Measurements from ENCODE around the gene GRK5.
"Not testable (repeated sequence)": the region's sequence is repeated elsewhere in the genome, so short reads cannot be mapped to it uniquely, and the experiment has no call there.

The GRK5 gene

GRCh38 chr10:119459681-119460340, 252.4 kb downstream of the GRK5 start:
- DNase-seq (ENCODE audit: low read depth in 2 of 2), result no peak

DNA sequence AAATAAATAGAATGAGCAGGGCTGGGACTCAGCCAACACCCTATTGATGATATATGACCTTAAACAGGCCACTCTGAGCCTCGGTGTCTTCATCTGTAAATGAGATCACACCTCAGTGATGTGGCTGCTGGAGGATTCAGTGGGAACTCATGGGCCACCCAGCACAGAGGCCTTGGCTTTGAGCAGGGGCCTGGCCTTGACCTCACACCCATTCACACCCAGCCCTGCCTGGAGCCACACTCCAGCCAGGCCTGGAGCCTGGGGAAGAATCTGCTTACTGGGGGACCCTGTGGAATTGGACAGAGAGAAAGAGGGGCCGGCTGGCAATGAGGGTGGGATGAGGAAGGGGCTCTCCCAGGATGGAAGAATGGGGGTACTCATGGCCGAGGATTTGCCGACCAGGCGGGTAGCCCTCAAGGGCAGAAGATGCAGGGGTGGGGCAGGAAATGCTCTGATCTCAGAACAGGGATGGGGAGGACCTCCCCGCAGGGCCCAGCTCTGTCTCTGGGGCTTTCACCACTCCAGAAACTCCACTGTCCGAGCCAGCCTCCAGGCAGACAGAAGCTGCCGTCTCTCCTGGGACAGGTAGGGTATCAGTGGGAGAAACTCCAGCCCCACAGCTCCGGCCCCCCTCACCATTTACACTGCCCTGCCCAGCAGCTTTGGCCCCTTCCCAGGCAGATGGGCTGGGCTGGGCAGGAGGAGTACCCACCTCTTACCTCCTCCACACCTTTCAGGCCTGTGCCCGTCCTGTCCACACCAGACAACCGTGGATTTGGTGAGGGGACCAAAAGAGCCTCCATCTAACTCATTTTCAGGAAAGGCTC, 253.2 kb downstream of the GRK5 start:
- no peak for DNase-seq (ENCODE audit: low read depth in 2 of 2)

- DNase-seq (ENCODE audit: low read depth in 2 of 2), result no peak
Measured at GRCh38 chr10:119461380-119461779, 254.0 kb downstream of the GRK5 start.

GRCh38 chr10:119461923-119462322, 254.6 kb downstream of the GRK5 start:
- DNase-seq (ENCODE audit: low read depth in 2 of 2), result no peak

GRCh38 chr10:119462773-119463172, 255.4 kb downstream of the GRK5 start:
- DNase-seq (ENCODE audit: low read depth in 2 of 2), result no peak

- DNase-seq (ENCODE audit: low read depth in 2 of 2), result not testable (repeated sequence)
Measured at GRCh38 chr10:119463195-119463594, 255.8 kb downstream of the GRK5 start.

- DNase-seq (ENCODE audit: low read depth in 2 of 2), result no peak
Measured at GRCh38 chr10:119465085-119465484, 257.7 kb downstream of the GRK5 start.

- no peak for DNase-seq (ENCODE audit: low read depth in 2 of 2)
Measured at GRCh38 chr10:119466076-119466475, 258.7 kb downstream of the GRK5 start.

DNA sequence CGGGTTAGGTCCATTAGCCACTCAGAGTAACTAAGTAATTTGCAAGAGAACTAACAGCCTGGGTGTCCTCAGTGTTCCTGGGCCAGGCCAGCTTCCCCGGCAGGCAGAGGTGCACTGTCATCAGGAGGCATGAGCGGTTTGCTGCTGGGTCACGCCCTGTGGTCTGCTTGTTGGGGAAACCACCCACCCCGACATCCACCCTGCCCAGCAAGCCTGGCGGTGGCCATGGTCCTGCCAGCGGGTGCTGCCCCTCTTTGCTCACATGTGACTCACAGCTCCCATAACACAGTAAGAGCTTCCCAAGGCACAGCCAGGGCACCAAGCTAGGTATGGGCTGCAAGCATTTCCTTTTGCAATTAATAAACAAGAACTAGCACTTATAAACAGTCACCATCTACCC, 259.3 kb downstream of the GRK5 start:
- no peak for DNase-seq (ENCODE audit: low read depth in 2 of 2)

- no peak for DNase-seq (ENCODE audit: low read depth in 2 of 2)
Measured at GRCh38 chr10:119468542-119469324, 261.4 kb downstream of the GRK5 start.

DNA sequence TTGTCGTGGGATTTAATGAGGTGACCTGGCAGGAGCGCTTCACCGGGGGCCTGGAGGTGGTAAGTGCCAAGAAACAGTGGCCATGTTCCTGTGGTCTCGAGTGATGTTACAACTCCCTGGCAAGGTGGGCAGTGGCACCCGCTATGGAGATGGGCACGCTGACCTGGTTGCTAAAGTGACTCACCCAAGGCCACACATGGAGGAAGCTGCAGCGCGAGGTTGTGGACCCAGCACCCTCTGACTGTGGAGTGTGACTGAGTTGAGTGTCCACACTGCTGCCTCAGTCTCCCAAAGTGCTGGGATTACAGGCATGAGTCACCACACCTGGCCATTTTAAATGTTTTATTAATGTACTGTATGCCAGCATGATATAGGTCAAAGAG, 261.9 kb downstream of the GRK5 start:
- no peak for DNase-seq (ENCODE audit: low read depth in 2 of 2)

DNA sequence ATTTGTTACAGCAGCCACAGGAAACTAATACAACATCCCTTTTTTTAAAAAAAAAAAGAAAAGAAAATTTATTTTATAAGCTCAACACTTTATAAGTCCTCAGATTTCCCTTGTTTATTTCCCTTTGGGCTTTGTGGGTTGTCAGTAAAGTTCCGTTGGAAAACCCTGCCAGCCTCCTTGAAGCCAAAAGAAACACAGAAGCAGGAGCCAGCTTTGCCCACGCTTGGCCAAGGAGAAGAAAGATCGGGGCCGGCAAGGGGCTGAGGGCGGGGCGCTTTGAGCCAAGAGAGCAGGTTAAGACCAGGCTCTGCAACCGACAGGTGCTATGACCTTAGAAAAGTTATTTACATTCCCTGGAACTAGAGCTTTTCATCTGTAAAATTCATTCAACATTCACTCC, 262.5 kb downstream of the GRK5 start:
- DNase-seq (ENCODE audit: low read depth in 2 of 2), result no peak

- DNase-seq (ENCODE audit: low read depth in 2 of 2), result no peak
Measured at GRCh38 chr10:119470920-119471702, 263.7 kb downstream of the GRK5 start.

GRCh38 chr10:119473771-119474170, 266.4 kb downstream of the GRK5 start:
- no peak for DNase-seq (ENCODE audit: low read depth in 2 of 2)

- no peak for DNase-seq (ENCODE audit: low read depth in 2 of 2)
Measured at GRCh38 chr10:119474606-119475005, 267.2 kb downstream of the GRK5 start.

DNA sequence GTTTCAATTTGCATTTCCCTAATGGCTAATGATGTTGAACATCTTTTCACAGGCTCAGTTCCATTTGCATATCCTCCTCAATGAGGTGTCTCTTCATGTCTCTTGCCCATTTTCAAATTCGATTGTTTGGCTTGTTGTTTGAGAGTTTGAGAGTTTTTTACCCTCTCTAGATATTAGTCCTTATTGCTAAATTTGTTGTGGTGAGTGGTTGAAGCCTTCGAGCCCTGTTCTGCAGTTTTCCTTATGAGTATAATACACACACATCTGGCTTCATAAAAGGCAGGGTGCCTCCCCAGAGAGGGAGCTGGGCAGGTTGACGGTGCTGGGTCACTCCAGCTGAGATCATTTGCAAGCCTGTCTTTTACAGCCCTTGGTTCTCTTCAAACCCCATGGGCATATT, 270.1 kb downstream of the GRK5 start:
- no peak for DNase-seq (ENCODE audit: low read depth in 2 of 2)

- no peak for DNase-seq (ENCODE audit: low read depth in 2 of 2)
Measured at GRCh38 chr10:119478111-119478802, 270.9 kb downstream of the GRK5 start.

DNA sequence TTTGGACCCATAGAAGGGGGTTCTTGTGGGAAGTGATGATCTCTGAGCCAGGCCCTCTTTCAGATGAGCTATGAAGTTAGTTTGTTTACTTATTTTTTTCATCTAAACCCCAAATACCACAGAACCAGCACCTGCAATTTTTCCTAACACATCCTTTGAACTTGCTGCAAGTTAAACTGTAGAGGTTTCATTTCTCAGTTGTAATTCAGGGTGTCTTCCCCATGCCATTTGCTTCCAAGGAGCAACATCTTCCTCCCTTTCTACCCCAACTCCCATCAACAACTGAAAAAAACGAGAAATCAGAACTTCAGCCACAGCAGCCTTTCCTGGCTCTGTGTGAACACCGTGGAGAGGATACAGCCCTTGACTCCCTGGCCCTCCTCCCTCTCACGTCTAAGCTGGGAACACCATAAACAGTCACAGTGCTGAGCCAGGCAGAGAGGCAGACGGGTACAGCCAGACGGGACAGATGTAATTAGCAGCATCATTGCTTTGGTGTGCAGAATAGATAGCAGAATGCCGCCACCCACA, 271.5 kb downstream of the GRK5 start:
- no peak for DNase-seq (ENCODE audit: low read depth in 2 of 2)

- DNase-seq (ENCODE audit: low read depth in 2 of 2), result no peak
Measured at GRCh38 chr10:119479532-119479931, 272.2 kb downstream of the GRK5 start.

DNA sequence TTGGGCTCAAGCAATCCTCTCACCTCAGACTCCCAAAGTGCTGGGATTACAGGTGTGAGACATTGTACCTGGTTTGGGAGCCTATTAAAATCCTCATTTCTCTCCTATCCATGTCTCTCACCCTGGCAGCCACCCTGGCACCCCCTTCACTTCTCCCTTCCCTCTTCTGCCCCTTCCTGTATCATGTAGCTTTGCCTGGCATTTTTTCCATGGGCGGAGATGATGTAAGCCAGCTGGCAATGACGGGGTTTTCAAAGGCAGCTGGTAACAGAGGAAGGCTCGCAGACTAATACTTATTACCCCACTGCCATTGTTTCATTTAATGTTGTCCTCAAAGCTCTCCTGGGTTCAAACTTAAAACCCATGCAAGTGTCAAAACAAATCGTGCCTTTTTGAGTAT, 273.3 kb downstream of the GRK5 start:
- DNase-seq (ENCODE audit: low read depth in 2 of 2), result no peak
